Esophagus squamous epithelium (tissue), 5 donors: ENCODE measurements around the gene CHST8. TPM values are rescaled to one million over a fixed set of nuclear protein-coding genes. Genes with fewer than 3 reads are reported as not detected.

Source experiments
- DNase-seq: peaks from one replicate; lab custom pipeline; 2025; lab: John Stamatoyannopoulos, UW
- H3K27ac ChIP-seq, 4 donors: fragments of 200-600 bp; sonication (generic); one replicate each; pipeline ENCODE4 v1.5.1; 2016 to 2019; ENCODE audit warnings: mild to moderate bottlenecking in 1 of 4
- H3K27me3 ChIP-seq, 4 donors: fragments of 200-600 bp; sonication (generic); 1 replicate in 3 of 4; 2 replicates in 1 of 4; pipeline versions ENCODE4 v1.5.1 to v1.6.0; 2017 to 2021; ENCODE audit warnings: antibody characterized with exemption in 1 of 4
- H3K36me3 ChIP-seq, 3 donors: fragments of 200-600 bp; sonication (generic); one replicate each; pipeline ENCODE4 v1.5.1; 2016 to 2019
- H3K4me1 ChIP-seq, 3 donors: fragments of 200-600 bp; sonication (generic); one replicate each; pipeline ENCODE4 v1.5.1; 2017 to 2019
- H3K4me3 ChIP-seq, 4 donors: fragments of 200-600 bp; sonication (generic); 1 replicate in 3 of 4; 2 replicates in 1 of 4; pipeline ENCODE4 v1.5.1; 2016 to 2019; ENCODE audit warnings: mild to moderate bottlenecking in 2 of 4, moderate library complexity in 1 of 4
- H3K9me3 ChIP-seq, 3 donors: fragments of 200-600 bp; sonication (generic); one replicate each; pipeline ENCODE4 v1.5.1; 2016 to 2019
- POLR2A ChIP-seq, 4 donors: fragments of 450-650 bp; IDR thresholded peaks; one replicate each; pipeline ENCODE4 v1.6.1; 2017; ENCODE audit warnings: antibody characterized with exemption in 4 of 4, mild to moderate bottlenecking in 4 of 4, moderate library complexity in 3 of 4
- WGBS, 2 donors: methylation state at CpG; one replicate each; pipeline ENCODE4 v1.1.5; 2018; 5-methylcytosine and 5-hydroxymethylcytosine counted together
- intact Hi-C: fragments of 100-400 bp; cut with DNase I; formaldehyde crosslinking; loops from one replicate; pipeline ENCODE4 v1.15.0; 2022
- total RNA-seq, 4 donors: library from RNA; depleted of rRNA; stranded (reverse); fragments of >200 nt; gene quantifications; one replicate each; pipeline ENCODE4 v1.1.0, GENCODE V29; 2016
- TF ChIP-seq, protein P1 (sequence below), 6 experiments: fragments of 450-650 bp in 4 of 6; fragments of 200-600 bp in 2 of 6; sonication (generic) in 2 of 6; IDR thresholded peaks; one replicate each; pipeline ENCODE4 v1.5.1; 2016 to 2019; ENCODE audit warnings: antibody characterized with exemption in 6 of 6, mild to moderate bottlenecking in 4 of 6, moderate library complexity in 4 of 6
- donor health status: DM: yes; HTN: yes; CAD: no.

CHST8 gene
- total RNA-seq, 4 donors from 2014 or later, result 0.38 TPM; not detected in 3

DNA sequence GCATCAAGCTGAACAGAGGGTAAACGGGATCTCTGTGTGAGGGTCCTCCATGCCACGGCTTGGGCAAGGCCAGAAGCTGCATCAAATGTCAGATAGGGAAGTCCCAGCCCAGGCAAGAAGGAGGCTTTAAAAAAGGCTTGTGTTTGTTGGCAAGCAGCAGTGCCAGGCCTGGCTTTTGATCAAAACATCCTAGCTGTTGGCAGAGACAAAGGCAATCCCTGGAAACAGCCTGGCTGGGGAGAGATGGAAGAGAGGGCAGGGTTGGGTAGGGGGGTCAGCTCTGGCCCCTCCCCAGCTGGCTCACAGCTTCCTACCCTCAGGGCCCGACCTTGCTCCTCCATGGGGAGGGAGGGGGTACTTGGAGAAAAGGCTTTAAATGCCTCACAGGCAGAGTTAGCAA lies 113.2 kb downstream of the CHST8 start:
- DNase-seq, result no peak
- intact Hi-C loops, result no loop called here
- H3K9me3 ChIP-seq, result no peaks in the 10 kb centered on the region
- no peak overlapping the region for H3K27ac ChIP-seq
- 20 to 23% methylated on average over 1 to 3 of the region's 3 CpGs for WGBS, 2 donors
- TF ChIP-seq POLR2A (IDR thresholded peaks at IDR 0.05), result no peak
- TF ChIP-seq, protein P1, sequence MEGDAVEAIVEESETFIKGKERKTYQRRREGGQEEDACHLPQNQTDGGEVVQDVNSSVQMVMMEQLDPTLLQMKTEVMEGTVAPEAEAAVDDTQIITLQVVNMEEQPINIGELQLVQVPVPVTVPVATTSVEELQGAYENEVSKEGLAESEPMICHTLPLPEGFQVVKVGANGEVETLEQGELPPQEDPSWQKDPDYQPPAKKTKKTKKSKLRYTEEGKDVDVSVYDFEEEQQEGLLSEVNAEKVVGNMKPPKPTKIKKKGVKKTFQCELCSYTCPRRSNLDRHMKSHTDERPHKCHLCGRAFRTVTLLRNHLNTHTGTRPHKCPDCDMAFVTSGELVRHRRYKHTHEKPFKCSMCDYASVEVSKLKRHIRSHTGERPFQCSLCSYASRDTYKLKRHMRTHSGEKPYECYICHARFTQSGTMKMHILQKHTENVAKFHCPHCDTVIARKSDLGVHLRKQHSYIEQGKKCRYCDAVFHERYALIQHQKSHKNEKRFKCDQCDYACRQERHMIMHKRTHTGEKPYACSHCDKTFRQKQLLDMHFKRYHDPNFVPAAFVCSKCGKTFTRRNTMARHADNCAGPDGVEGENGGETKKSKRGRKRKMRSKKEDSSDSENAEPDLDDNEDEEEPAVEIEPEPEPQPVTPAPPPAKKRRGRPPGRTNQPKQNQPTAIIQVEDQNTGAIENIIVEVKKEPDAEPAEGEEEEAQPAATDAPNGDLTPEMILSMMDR (IDR thresholded peaks at IDR 0.05), result no peak
- no peaks in the 10 kb centered on the region for H3K36me3 ChIP-seq
- no peaks in the 10 kb centered on the region for H3K4me1 ChIP-seq
- peaks cover 0 to 35% (median 0%) of the 10 kb centered on the region in 4 donors for H3K27me3 ChIP-seq
- H3K4me3 ChIP-seq, result no peak overlapping the region

DNA sequence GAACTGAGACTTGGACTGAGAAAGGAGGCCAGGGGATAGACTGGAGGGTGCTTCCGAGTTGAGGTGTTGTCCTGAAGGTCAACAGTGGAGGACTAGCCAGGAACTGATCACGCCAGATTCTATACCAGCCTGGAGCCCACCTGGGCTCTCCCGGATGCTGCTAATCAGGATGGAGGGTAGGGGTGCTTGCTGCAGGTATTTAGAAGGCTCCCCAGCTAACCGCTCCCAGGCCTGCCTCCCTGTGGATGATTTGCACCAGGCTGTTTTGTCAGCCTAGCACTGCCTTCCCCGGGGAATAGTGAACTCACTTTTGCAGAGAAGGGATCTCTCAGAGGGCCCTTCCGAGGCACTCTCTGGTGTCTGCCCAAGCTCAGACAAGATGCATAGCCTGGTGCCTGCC lies 114.4 kb downstream of the CHST8 start:
- 0 to 52% methylated on average over 1 to 3 of the region's 6 CpGs for WGBS, 2 donors
- Histone ChIP-seq H3K9me3 (no peaks in the 10 kb centered on the region), H3K27me3 (peaks cover 0 to 30% (median 0%) of the 10 kb centered on the region in 4 donors), H3K4me3 (no peak overlapping the region), H3K27ac (no peak overlapping the region), H3K4me1 (no peaks in the 10 kb centered on the region), H3K36me3 (no peaks in the 10 kb centered on the region)
- DNase-seq, result no peak
- intact Hi-C loops, result no loop called here
- TF ChIP-seq POLR2A (IDR thresholded peaks at IDR 0.05), result no peak
- TF ChIP-seq, protein P1 (IDR thresholded peaks at IDR 0.05), result no peak

DNA sequence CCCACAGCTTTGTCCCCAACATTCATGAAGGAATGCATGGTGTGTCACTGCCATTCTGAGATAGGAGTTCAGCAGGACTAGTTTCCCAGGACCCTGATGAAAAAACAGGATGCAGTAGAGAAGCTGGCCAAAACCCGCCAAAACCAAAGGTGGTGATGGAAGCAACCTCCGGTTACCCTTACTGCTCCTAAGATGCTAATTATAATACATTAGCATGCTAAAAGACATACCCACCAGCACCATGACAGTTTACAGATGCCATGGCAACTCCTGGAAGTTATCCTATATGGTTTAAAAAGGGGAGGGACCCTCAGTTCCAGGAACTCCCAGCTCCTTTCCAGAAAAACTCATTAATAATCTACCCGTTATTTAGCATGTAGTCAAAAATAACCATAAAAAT lies 115.0 kb downstream of the CHST8 start:
- Histone ChIP-seq H3K27me3 (peaks cover 0 to 28% (median 0%) of the 10 kb centered on the region in 4 donors), H3K4me3 (no peak overlapping the region), H3K27ac (no peak overlapping the region), H3K9me3 (no peaks in the 10 kb centered on the region), H3K36me3 (no peaks in the 10 kb centered on the region), H3K4me1 (no peaks in the 10 kb centered on the region)
- intact Hi-C loops, result no loop called here
- whole genome bisulfite sequencing, 2 donors, result 38 to 42% methylated on average over 3 of the region's 3 CpGs
- no peak for TF ChIP-seq POLR2A (IDR thresholded peaks at IDR 0.05)
- TF ChIP-seq, protein P1 (IDR thresholded peaks at IDR 0.05), result no peak
- DNase-seq, result no peak

DNA sequence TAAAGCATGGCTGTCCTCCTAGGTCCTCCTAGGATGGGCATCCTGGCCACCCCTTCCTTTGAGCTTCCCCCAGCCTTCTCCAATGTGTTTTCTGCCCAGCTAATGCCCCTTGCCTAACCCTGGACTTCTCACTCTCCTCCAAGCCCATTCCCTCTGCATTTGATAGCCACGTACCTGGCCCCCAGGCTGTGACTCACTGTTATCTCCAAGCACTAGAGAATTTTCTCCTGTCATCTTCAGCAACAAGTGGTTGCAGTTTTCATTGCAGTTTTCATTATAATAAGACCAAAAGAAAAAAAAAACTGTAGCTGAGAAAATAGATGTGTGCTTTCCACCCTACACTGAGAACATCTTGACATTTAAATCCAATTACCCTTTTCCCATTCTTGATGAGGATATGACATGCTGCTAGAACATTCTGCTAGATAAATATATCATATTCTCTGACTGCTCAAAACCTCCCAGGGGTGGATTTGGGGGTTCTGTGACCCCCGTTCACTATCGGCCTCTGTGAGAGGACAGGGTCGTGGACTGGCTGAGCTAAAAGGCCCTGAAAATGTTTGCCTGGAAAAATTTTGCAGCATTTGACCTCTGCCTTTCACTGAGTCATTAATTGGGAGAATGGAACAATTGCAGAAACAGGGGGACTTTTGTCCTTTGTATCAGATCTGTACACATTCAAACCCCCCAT lies 116.1 kb downstream of the CHST8 start:
- TF ChIP-seq, protein P1 (IDR thresholded peaks at IDR 0.05), result no peak
- TF ChIP-seq POLR2A (IDR thresholded peaks at IDR 0.05), result no peak
- Histone ChIP-seq H3K27me3 (peaks cover 0 to 28% (median 0%) of the 10 kb centered on the region in 4 donors), H3K4me3 (no peak overlapping the region), H3K27ac (no peak overlapping the region), H3K36me3 (no peaks in the 10 kb centered on the region), H3K9me3 (no peaks in the 10 kb centered on the region), H3K4me1 (no peaks in the 10 kb centered on the region)
- DNase-seq, result no peak
- WGBS, 2 donors, result 45 to 48% methylated on average over 4 of the region's 4 CpGs
- intact Hi-C loops, result no loop called here

DNA sequence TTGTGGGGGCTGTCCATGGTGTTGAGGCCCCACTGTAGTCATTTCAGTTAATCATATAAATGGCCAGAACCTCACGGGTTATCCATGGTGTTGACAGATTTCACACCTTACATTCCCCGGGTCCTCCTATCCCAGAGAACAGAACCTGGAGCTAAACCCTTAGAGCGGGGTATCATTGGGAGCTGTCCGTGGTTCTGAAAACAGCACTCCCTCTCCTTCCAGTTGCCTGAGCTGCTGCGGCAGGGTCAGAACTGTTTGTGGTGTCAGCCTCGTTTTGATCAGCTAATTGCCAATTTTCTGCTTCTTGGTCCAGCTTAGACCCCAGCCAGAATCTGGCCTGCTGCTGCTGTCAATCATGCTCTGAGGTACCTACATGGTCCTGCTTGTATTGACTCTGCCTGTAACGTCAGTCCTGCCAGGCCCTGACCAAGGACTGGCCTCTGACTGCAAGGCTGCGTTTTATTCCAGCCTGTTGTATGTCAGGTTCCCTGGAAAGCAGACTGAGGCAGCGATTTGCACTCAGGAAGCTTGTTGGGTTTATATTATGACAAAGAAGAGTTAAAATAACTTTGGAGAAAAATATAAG lies 119.2 kb downstream of the CHST8 start:
- no peak for TF ChIP-seq POLR2A (IDR thresholded peaks at IDR 0.05)
- TF ChIP-seq, protein P1 (IDR thresholded peaks at IDR 0.05), result no peak
- Histone ChIP-seq H3K27me3 (peaks cover 0 to 36% (median 0%) of the 10 kb centered on the region in 4 donors), H3K27ac (no peak overlapping the region), H3K9me3 (no peaks in the 10 kb centered on the region), H3K36me3 (no peaks in the 10 kb centered on the region), H3K4me1 (no peaks in the 10 kb centered on the region), H3K4me3 (no peak overlapping the region)
- no peak for DNase-seq
- WGBS, 2 donors, result 12 to 21% methylated on average over 4 to 6 of the region's 9 CpGs
- intact Hi-C loops, result no loop called here
